Ishikawa (cell line): ENCODE measurements around the gene C12orf57.

Experiments
- CEBPB ChIP-seq: IDR thresholded peaks from 2 replicates; pipeline ENCODE4 v1.6.1; 2012
- TAF1 ChIP-seq: IDR thresholded peaks from 2 replicates; pipeline ENCODE4 v1.6.1; 2012; ENCODE audit warnings: low read depth, mild to moderate bottlenecking
- USF1 ChIP-seq: IDR thresholded peaks from 2 replicates; pipeline ENCODE4 v1.6.1; 2012

DNA sequence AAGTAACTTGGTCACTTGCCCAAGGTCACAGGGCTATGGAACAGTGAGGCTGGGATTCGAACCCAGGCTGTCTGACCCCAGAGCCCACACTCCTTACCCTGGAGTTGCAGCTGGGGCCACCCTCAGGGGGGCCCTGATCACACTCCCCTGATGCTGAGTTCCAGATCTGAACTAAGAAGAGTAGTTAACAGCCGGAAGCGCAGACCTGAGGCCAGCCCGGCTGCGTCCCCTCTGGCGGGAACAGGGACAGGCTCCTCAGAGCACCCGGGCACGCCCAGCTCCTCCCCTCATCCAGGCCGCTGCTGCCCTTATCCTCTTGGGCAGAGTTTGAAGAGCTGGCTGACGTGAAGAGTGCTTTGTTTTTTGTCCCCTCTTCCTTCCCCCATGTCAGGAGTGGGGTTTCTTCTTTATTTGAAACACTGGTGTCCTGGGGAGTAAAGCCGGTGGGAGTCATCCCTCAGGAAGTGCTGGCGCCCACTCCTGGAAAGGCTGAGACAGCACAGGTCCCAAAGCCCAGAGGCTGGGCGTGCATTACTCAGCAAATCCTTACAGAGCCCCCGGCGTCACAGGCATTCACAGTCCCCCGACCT is 18.0 kb downstream of the C12orf57 start:
- TF ChIP-seq TAF1: no peak
- TF ChIP-seq USF1: no peak
- no peak for TF ChIP-seq CEBPB
